Measurements from ENCODE around the gene CPB1. TPM values are rescaled to one million over a fixed set of nuclear protein-coding genes. Genes with fewer than 3 reads are reported as not detected.

Gene CPB1
- total RNA-seq, 1 donor from 2014 or later = not detected

- H3K27ac Mint-ChIP-seq (ENCODE audit: unreplicated experiment) = no peak overlapping the region
- no peak for DNase-seq (ENCODE audit: low read depth, low spot score)
- no peaks in the 10 kb centered on the region for H3K4me1 Mint-ChIP-seq
- H3K4me3 Mint-ChIP-seq = no peak overlapping the region
- TF ChIP-seq, protein P1, sequence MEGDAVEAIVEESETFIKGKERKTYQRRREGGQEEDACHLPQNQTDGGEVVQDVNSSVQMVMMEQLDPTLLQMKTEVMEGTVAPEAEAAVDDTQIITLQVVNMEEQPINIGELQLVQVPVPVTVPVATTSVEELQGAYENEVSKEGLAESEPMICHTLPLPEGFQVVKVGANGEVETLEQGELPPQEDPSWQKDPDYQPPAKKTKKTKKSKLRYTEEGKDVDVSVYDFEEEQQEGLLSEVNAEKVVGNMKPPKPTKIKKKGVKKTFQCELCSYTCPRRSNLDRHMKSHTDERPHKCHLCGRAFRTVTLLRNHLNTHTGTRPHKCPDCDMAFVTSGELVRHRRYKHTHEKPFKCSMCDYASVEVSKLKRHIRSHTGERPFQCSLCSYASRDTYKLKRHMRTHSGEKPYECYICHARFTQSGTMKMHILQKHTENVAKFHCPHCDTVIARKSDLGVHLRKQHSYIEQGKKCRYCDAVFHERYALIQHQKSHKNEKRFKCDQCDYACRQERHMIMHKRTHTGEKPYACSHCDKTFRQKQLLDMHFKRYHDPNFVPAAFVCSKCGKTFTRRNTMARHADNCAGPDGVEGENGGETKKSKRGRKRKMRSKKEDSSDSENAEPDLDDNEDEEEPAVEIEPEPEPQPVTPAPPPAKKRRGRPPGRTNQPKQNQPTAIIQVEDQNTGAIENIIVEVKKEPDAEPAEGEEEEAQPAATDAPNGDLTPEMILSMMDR (conservative IDR thresholded peaks at IDR 0.05) = peak; percentile 51
- H3K36me3 Mint-ChIP-seq (ENCODE audit: low read depth) = no peaks in the 10 kb centered on the region
- no peaks in the 10 kb centered on the region for H3K27me3 Mint-ChIP-seq (ENCODE audit: low read depth)
- H3K9me3 Mint-ChIP-seq = peaks cover 2% of the 10 kb centered on the region
These were observed 53.1 kb downstream of the CPB1 start for GRCh38 chr3:148880681-148881080.

GRCh38 chr3:148881286-148881685 is 53.7 kb downstream of the CPB1 start:
- no peaks in the 10 kb centered on the region for H3K27me3 Mint-ChIP-seq (ENCODE audit: low read depth)
- H3K4me3 Mint-ChIP-seq = no peak overlapping the region
- no peaks in the 10 kb centered on the region for H3K4me1 Mint-ChIP-seq
- peaks cover 2% of the 10 kb centered on the region for H3K9me3 Mint-ChIP-seq
- DNase-seq (ENCODE audit: low read depth, low spot score) = no peak
- TF ChIP-seq, protein P1 (conservative IDR thresholded peaks at IDR 0.05) = no peak
- no peaks in the 10 kb centered on the region for H3K36me3 Mint-ChIP-seq (ENCODE audit: low read depth)
- H3K27ac Mint-ChIP-seq (ENCODE audit: unreplicated experiment) = no peak overlapping the region

DNA sequence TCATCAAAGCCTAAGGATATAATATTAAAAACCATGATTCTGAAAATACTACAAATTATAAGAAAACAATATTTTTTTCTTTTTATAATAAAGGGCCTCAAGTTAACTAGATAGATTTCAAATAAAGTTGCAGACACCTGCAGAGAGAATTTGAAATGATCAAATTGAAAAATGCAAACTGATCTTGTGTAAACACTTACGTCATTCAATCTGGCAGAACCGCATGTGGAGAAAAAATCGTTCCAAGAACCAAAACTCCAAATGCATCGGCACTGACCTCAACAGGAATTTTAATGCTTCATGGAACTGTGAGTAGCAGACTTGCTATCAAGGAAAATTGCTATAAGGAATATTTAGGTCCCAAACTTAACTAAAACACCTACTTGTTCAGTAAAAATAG is 54.7 kb downstream of the CPB1 start:
- Mint-ChIP-seq H3K27ac (ENCODE audit: unreplicated experiment) (no peak overlapping the region), H3K4me1 (no peaks in the 10 kb centered on the region), H3K4me3 (no peak overlapping the region), H3K36me3 (ENCODE audit: low read depth) (no peaks in the 10 kb centered on the region), H3K27me3 (ENCODE audit: low read depth) (no peaks in the 10 kb centered on the region), H3K9me3 (peaks cover 2% of the 10 kb centered on the region)
- DNase-seq (ENCODE audit: low read depth, low spot score) = no peak
- TF ChIP-seq, protein P1 (conservative IDR thresholded peaks at IDR 0.05) = no peak

GRCh38 chr3:148883163-148883562 is 55.6 kb downstream of the CPB1 start:
- peaks cover 2% of the 10 kb centered on the region for H3K9me3 Mint-ChIP-seq
- no peak overlapping the region for H3K27ac Mint-ChIP-seq (ENCODE audit: unreplicated experiment)
- no peaks in the 10 kb centered on the region for H3K36me3 Mint-ChIP-seq (ENCODE audit: low read depth)
- no peak for DNase-seq (ENCODE audit: low read depth, low spot score)
- no peak overlapping the region for H3K4me3 Mint-ChIP-seq
- TF ChIP-seq, protein P1 (conservative IDR thresholded peaks at IDR 0.05) = no peak
- no peaks in the 10 kb centered on the region for H3K4me1 Mint-ChIP-seq
- no peaks in the 10 kb centered on the region for H3K27me3 Mint-ChIP-seq (ENCODE audit: low read depth)

DNA sequence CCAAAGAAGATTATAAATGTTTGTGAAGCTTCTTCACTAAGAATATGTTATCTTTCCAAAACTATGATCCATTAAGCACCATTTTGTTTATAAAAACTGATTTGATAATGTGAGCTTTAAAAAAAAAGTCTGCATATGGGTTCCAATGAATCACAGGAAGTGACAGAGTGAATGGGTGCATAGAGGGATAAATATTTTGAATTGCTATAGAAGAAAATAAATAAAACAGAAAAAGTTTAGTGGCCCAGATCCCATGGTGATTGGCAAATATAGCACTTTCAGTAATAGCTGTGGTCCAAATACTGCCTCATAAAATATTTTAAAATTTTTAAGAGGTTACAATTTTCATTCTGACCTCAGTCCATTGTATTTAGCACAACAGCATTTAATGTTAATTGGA is 56.6 kb downstream of the CPB1 start:
- TF ChIP-seq, protein P1 (conservative IDR thresholded peaks at IDR 0.05) = no peak

GRCh38 chr3:148889828-148890227 is 62.2 kb downstream of the CPB1 start:
- Mint-ChIP-seq H3K27me3 (ENCODE audit: low read depth) (no peaks in the 10 kb centered on the region), H3K4me1 (no peaks in the 10 kb centered on the region), H3K36me3 (ENCODE audit: low read depth) (no peaks in the 10 kb centered on the region), H3K9me3 (no peaks in the 10 kb centered on the region), H3K27ac (ENCODE audit: unreplicated experiment) (no peak overlapping the region), H3K4me3 (no peak overlapping the region)
- DNase-seq (ENCODE audit: low read depth, low spot score) = no peak
- TF ChIP-seq, protein P1 (conservative IDR thresholded peaks at IDR 0.05) = no peak

More for the DNA sequence above, 56.6 kb downstream of the CPB1 start:
- no peak for DNase-seq (ENCODE audit: low read depth, low spot score)
- Mint-ChIP-seq H3K27me3 (ENCODE audit: low read depth) (no peaks in the 10 kb centered on the region), H3K36me3 (ENCODE audit: low read depth) (no peaks in the 10 kb centered on the region), H3K27ac (ENCODE audit: unreplicated experiment) (no peak overlapping the region), H3K4me1 (no peaks in the 10 kb centered on the region), H3K4me3 (no peak overlapping the region), H3K9me3 (peaks cover 2% of the 10 kb centered on the region)

All from neural crest cell (in vitro differentiated cells).